BLaER1 treated with 17β-estradiol and CSF1 and Interleukin-3, amounts not matched to agents 10 nM and 100 nM (cell line): ENCODE results near the gene NMRK2.
"Not testable (repeated sequence)": the region's sequence is repeated elsewhere in the genome, so short reads cannot be mapped to it uniquely, and the experiment has no call there.

Experiments
- H3K27ac ChIP-seq, 11 experiments: shearing (Covaris generic); formaldehyde crosslinking; 2 replicates each; pipeline ENCODE4 v1.8.1; 2022
- H3K27me3 ChIP-seq, 11 experiments: shearing (Covaris generic); formaldehyde crosslinking; 2 replicates each; pipeline ENCODE4 v1.8.1; 2022
- H3K36me3 ChIP-seq, 11 experiments: shearing (Covaris generic); formaldehyde crosslinking; 2 replicates each; pipeline ENCODE4 v1.8.1; 2022
- H3K4me1 ChIP-seq, 10 experiments: shearing (Covaris generic); formaldehyde crosslinking; 2 replicates each; pipeline ENCODE4 v1.8.1; 2022
- H3K4me2 ChIP-seq, 11 experiments: shearing (Covaris generic); formaldehyde crosslinking; 2 replicates each; pipeline ENCODE4 v1.8.1; 2022
- H3K4me3 ChIP-seq, 10 experiments: shearing (Covaris generic); formaldehyde crosslinking; 2 replicates each; pipeline ENCODE4 v1.8.1; 2022
- H3K9ac ChIP-seq, 11 experiments: shearing (Covaris generic); formaldehyde crosslinking; 2 replicates each; pipeline ENCODE4 v1.8.1; 2022
- H3K9me3 ChIP-seq, 11 experiments: shearing (Covaris generic); formaldehyde crosslinking; replicated peaks in 1 of 11; 2 replicates each; pipeline ENCODE4 v1.8.1; 2022
- H4K20me1 ChIP-seq, 11 experiments: shearing (Covaris generic); formaldehyde crosslinking; 2 replicates each; pipeline ENCODE4 v1.8.1; 2022
- Cebpa-rat ChIP-seq, 11 experiments: shearing (Covaris generic); IDR thresholded peaks; 2 replicates each; pipeline ENCODE4 v1.8.1; 2022

Gene NMRK2

GRCh38 chr19:3923096-3923758 is 9.6 kb upstream of the NMRK2 start:
- TF ChIP-seq Cebpa-rat (IDR thresholded peaks at IDR 0.05), result no peak

GRCh38 chr19:3923912-3924311 is 9.0 kb upstream of the NMRK2 start:
- peaks cover 16 to 40% (median 25%) of the 10 kb centered on the region in 11 experiments for H3K9me3 ChIP-seq
- H4K20me1 ChIP-seq, result no peaks in the 10 kb centered on the region
- no peak for TF ChIP-seq Cebpa-rat (IDR thresholded peaks at IDR 0.05)

More at GRCh38 chr19:3923096-3923758, 9.6 kb upstream of the NMRK2 start:
- no peaks in the 10 kb centered on the region for H3K27me3 ChIP-seq
- no peak overlapping the region for H3K9ac ChIP-seq
- no peak overlapping the region for H3K27ac ChIP-seq
- no peak overlapping the region for H3K4me3 ChIP-seq
- H4K20me1 ChIP-seq, result no peaks in the 10 kb centered on the region
- H3K4me1 ChIP-seq, result no peaks in the 10 kb centered on the region
- no peaks in the 10 kb centered on the region for H3K36me3 ChIP-seq
- H3K9me3 ChIP-seq, result peaks cover 16 to 40% (median 25%) of the 10 kb centered on the region in 11 experiments
- no peak overlapping the region for H3K4me2 ChIP-seq

GRCh38 chr19:3931041-3931440 is 1.8 kb upstream of the NMRK2 start:
- no peak for TF ChIP-seq Cebpa-rat (IDR thresholded peaks at IDR 0.05)
- H4K20me1 ChIP-seq, result peaks cover 0 to 5% (median 0%) of the 10 kb centered on the region in 11 experiments; a peak in 2 of 22 replicates
- no peak overlapping the region for H3K4me3 ChIP-seq
- H3K27ac ChIP-seq, result no peak overlapping the region
- H3K27me3 ChIP-seq, result peaks cover 46 to 52% (median 50%) of the 10 kb centered on the region in 11 experiments
- H3K9me3 ChIP-seq, result no peaks in the 10 kb centered on the region
- no peak overlapping the region for H3K9ac ChIP-seq
- H3K36me3 ChIP-seq, result no peaks in the 10 kb centered on the region
- H3K4me1 ChIP-seq, result peaks cover 0 to 9% (median 6%) of the 10 kb centered on the region in 10 experiments; a peak in 15 of 20 replicates
- H3K4me2 ChIP-seq, result no peak overlapping the region

More at GRCh38 chr19:3923912-3924311, 9.0 kb upstream of the NMRK2 start:
- no peak overlapping the region for H3K4me3 ChIP-seq
- no peak overlapping the region for H3K27ac ChIP-seq
- no peaks in the 10 kb centered on the region for H3K4me1 ChIP-seq
- H3K9ac ChIP-seq, result no peak overlapping the region
- no peaks in the 10 kb centered on the region for H3K36me3 ChIP-seq
- no peaks in the 10 kb centered on the region for H3K27me3 ChIP-seq
- H3K4me2 ChIP-seq, result no peak overlapping the region

- no peak overlapping the region for H3K27ac ChIP-seq
These were observed 3.9 kb downstream of the NMRK2 start for GRCh38 chr19:3936506-3937442.

GRCh38 chr19:3938300-3938950 is 5.6 kb downstream of the NMRK2 start:
- H3K4me1 ChIP-seq, H3K4me2 ChIP-seq, H4K20me1 ChIP-seq, H3K9me3 ChIP-seq, H3K4me3 ChIP-seq, H3K27ac ChIP-seq, H3K36me3 ChIP-seq, H3K9ac ChIP-seq: not testable (repeated sequence)
- H3K27me3 ChIP-seq, result peaks cover 24 to 37% (median 35%) of the 10 kb centered on the region in 11 experiments

More at GRCh38 chr19:3936506-3937442, 3.9 kb downstream of the NMRK2 start:
- no peaks in the 10 kb centered on the region for H3K9me3 ChIP-seq
- peaks cover 0 to 15% (median 6%) of the 10 kb centered on the region in 10 experiments; a peak in 15 of 20 replicates for H3K4me1 ChIP-seq
- H4K20me1 ChIP-seq, result peaks cover 0 to 5% (median 0%) of the 10 kb centered on the region in 11 experiments; a peak in 5 of 22 replicates
- H3K36me3 ChIP-seq, result no peaks in the 10 kb centered on the region
- H3K27me3 ChIP-seq, result peaks cover 39 to 54% (median 52%) of the 10 kb centered on the region in 11 experiments
- no peak for TF ChIP-seq Cebpa-rat (IDR thresholded peaks at IDR 0.05)
- no peak overlapping the region for H3K4me2 ChIP-seq
- no peak overlapping the region for H3K9ac ChIP-seq
- H3K4me3 ChIP-seq, result no peak overlapping the region

GRCh38 chr19:3942790-3943409 is 10.0 kb downstream of the NMRK2 start:
- no peak overlapping the region for H3K9ac ChIP-seq
- no peaks in the 10 kb centered on the region for H3K27me3 ChIP-seq
- H3K4me3 ChIP-seq, result no peak overlapping the region
- H4K20me1 ChIP-seq, result no peaks in the 10 kb centered on the region
- H3K36me3 ChIP-seq, result no peaks in the 10 kb centered on the region
- TF ChIP-seq Cebpa-rat (IDR thresholded peaks at IDR 0.05), result no peak
- H3K9me3 ChIP-seq, result no peaks in the 10 kb centered on the region
- no peak overlapping the region for H3K27ac ChIP-seq
- peaks cover 7 to 36% (median 16%) of the 10 kb centered on the region in 10 experiments for H3K4me1 ChIP-seq
- H3K4me2 ChIP-seq, result no peak overlapping the region

GRCh38 chr19:3944018-3944721 is 11.3 kb downstream of the NMRK2 start:
- Histone ChIP-seq H3K27me3 (no peaks in the 10 kb centered on the region), H3K9ac (peak overlapping the region in 4 of 11 experiments; percentile 16 to 42 (median 37); a peak in 3 of 22 replicates), H3K4me2 (peak overlapping the region; percentile 26 to 85 (median 58); a peak in 20 of 22 replicates), H3K4me3 (no peak overlapping the region), H4K20me1 (no peaks in the 10 kb centered on the region), H3K4me1 (peaks cover 7 to 36% (median 16%) of the 10 kb centered on the region in 10 experiments), H3K36me3 (no peaks in the 10 kb centered on the region), H3K9me3 (no peaks in the 10 kb centered on the region), H3K27ac (peak overlapping the region in 7 of 11 experiments; percentile 19 to 61 (median 56); a peak in 14 of 22 replicates)
- no peak for TF ChIP-seq Cebpa-rat (IDR thresholded peaks at IDR 0.05)

- H3K27me3 ChIP-seq, result no peaks in the 10 kb centered on the region
- H4K20me1 ChIP-seq, result no peaks in the 10 kb centered on the region
- no peak for TF ChIP-seq Cebpa-rat (IDR thresholded peaks at IDR 0.05)
- no peaks in the 10 kb centered on the region for H3K36me3 ChIP-seq
- no peak overlapping the region for H3K27ac ChIP-seq
- H3K9me3 ChIP-seq, result no peaks in the 10 kb centered on the region
- no peak overlapping the region for H3K4me3 ChIP-seq
- no peak overlapping the region for H3K4me2 ChIP-seq
- H3K9ac ChIP-seq, result no peak overlapping the region
- H3K4me1 ChIP-seq, result peaks cover 17 to 52% (median 27%) of the 10 kb centered on the region in 10 experiments
These were observed 13.0 kb downstream of the NMRK2 start for GRCh38 chr19:3945838-3946237.
